Fibroblast of mammary gland (primary cell): ENCODE results near the gene VSIG10.
"Not testable (repeated sequence)": the region's sequence is repeated elsewhere in the genome, so short reads cannot be mapped to it uniquely, and the experiment has no call there.

Experiments
- DNase-seq: peaks from one replicate; pipeline ENCODE4 v3.0.0-alpha.2; 2010; ENCODE audit warnings: low read depth
- H3K4me3 ChIP-seq: 2 replicates; pipeline ENCODE4 v1.5.1; 2011; ENCODE audit warnings: low read depth, mild to moderate bottlenecking, low read length, moderate library complexity; ENCODE audit not compliant: control insufficient read depth
- CTCF ChIP-seq: conservative IDR thresholded peaks from 2 replicates; pipeline ENCODE4 v1.5.1; 2011; ENCODE audit warnings: low read depth, low read length, inconsistent platforms; ENCODE audit not compliant: control insufficient read depth, insufficient read depth

Gene VSIG10

DNA sequence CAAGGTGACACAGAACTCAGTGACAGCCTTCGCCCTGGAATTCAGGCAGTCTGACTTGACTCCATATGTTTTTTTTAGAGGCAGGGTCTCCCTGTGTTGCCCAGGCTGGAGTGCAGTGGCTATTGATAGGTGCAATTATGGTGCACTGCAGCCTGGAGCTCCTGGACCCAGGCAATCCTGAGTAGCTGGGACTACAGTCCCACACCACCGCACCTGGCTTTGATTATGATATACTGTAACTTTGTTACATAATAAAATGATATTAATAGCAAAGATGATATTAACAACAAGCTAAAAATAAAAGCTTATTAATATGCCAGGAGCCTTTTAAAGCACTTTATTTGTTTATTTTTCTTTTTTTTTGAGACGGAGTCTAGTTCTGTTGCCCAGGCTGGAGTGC, 9.8 kb downstream of the VSIG10 start:
- H3K4me3 ChIP-seq, result no peak overlapping the region
- TF ChIP-seq CTCF, result no peak
- DNase-seq, result no peak

GRCh38 chr12:118089782-118090181, 14.0 kb downstream of the VSIG10 start:
- DNase-seq, result no peak
- no peak overlapping the region for H3K4me3 ChIP-seq
- no peak for TF ChIP-seq CTCF

- no peak for TF ChIP-seq CTCF
Observed at GRCh38 chr12:118082161-118082560, 21.6 kb downstream of the VSIG10 start.

DNA sequence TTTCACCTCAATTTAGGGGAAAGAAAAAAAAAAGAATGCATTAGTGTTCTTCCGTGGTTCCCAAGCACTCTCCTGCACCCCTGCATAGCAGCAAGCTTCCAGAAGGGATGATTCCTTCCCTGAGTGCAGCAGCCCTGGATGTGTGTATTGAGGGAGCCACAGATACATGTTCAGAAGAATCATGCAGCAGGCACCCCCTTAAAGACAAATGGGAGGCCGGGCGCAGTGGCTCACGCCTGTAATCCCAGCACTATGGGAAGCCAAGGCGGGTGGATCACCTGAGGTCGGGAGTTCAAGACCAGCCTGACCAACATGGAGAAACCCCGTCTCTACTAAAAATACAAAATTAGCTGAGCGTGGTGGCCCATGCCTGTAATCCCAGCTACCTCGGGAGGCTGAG, 22.3 kb downstream of the VSIG10 start:
- not testable (repeated sequence) for DNase-seq

More at GRCh38 chr12:118082161-118082560, 21.6 kb downstream of the VSIG10 start:
- no peak overlapping the region for H3K4me3 ChIP-seq
- DNase-seq, result no peak

GRCh38 chr12:118073768-118074167, 30.0 kb downstream of the VSIG10 start:
- no peak for TF ChIP-seq CTCF
- no peak for DNase-seq
- H3K4me3 ChIP-seq, result no peak overlapping the region

More for the DNA sequence above, 22.3 kb downstream of the VSIG10 start:
- H3K4me3 ChIP-seq, result not testable (repeated sequence)

- no peak for DNase-seq
- H3K4me3 ChIP-seq, result no peak overlapping the region
- no peak for TF ChIP-seq CTCF
Observed at GRCh38 chr12:118070650-118071049, 33.2 kb downstream of the VSIG10 start.

- H3K4me3 ChIP-seq, result no peak overlapping the region
- no peak for DNase-seq
- no peak for TF ChIP-seq CTCF
Observed at GRCh38 chr12:118068445-118068844, 35.4 kb downstream of the VSIG10 start.

DNA sequence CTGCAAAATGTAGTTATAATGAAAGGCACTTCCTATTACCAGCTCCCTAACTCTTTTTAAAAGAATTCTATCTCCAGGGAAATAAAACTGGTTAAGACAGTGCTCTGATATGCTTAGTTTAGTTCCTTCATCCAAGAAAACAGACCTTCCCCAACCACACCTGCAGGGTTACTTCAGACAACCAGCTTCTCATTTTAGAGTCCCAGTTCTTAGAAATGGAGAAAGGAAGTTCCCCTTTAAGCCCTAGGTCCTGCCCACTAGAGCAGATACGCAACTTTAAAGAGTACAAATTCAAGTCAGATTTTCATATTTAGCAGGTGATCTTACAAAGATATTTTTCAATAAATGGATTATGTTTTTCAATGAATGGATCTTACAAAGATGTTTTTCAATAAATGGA, 38.4 kb downstream of the VSIG10 start:
- H3K4me3 ChIP-seq, result no peak overlapping the region
- no peak for TF ChIP-seq CTCF
- no peak for DNase-seq
